Stimulated activated CD8-positive, alpha-beta memory T cell treated with anti-CD3 and anti-CD28 coated beads, Interleukin-7, amount 100 ng/mL, for 4 hours (primary cell): ENCODE results near the gene CHD1L.
"Not testable (repeated sequence)": the region's sequence is repeated elsewhere in the genome, so short reads cannot be mapped to it uniquely, and the experiment has no call there.

Source experiments
- DNase-seq, 2 donors: peaks; one replicate each; pipeline ENCODE4 v3.0.0-alpha.2; 2020; ENCODE audit warnings: low read depth in 2 of 2

The CHD1L gene

GRCh38 chr1:147267711-147268110 is 25.2 kb downstream of the CHD1L start:
- no peak for DNase-seq

- no peak for DNase-seq
Measured at GRCh38 chr1:147270721-147271120, 28.2 kb downstream of the CHD1L start.

- DNase-seq = no peak
Measured at GRCh38 chr1:147272042-147272441, 29.6 kb downstream of the CHD1L start.

GRCh38 chr1:147273409-147274336 is 31.2 kb downstream of the CHD1L start:
- no peak for DNase-seq

- DNase-seq = no peak
Measured at GRCh38 chr1:147281950-147282349, 39.5 kb downstream of the CHD1L start.

- no peak for DNase-seq
Measured at GRCh38 chr1:147283011-147283410, 40.5 kb downstream of the CHD1L start.

- DNase-seq = no peak
Measured at GRCh38 chr1:147287133-147287865, 44.8 kb downstream of the CHD1L start.

- no peak for DNase-seq
Measured at GRCh38 chr1:147292012-147292411, 49.5 kb downstream of the CHD1L start.

GRCh38 chr1:147292631-147293251 is 50.3 kb downstream of the CHD1L start:
- no peak for DNase-seq

- no peak for DNase-seq
Measured at GRCh38 chr1:147297438-147297837, 55.0 kb downstream of the CHD1L start.

- not testable (repeated sequence) for DNase-seq
Measured at GRCh38 chr1:147305803-147306202, 63.3 kb downstream of the CHD1L start.

- no peak for DNase-seq
Measured at GRCh38 chr1:147316968-147317367, 74.5 kb downstream of the CHD1L start.

- not testable (repeated sequence) for DNase-seq
Measured at GRCh38 chr1:147326933-147327687, 84.6 kb downstream of the CHD1L start.

- no peak for DNase-seq
Measured at GRCh38 chr1:147334292-147334691, 91.8 kb downstream of the CHD1L start.

- no peak for DNase-seq
Measured at GRCh38 chr1:147336291-147336690, 93.8 kb downstream of the CHD1L start.

- no peak for DNase-seq
Measured at GRCh38 chr1:147337040-147337630, 94.7 kb downstream of the CHD1L start.

- DNase-seq = no peak
Measured at GRCh38 chr1:147338571-147338970, 96.1 kb downstream of the CHD1L start.

GRCh38 chr1:147341246-147341645 is 98.8 kb downstream of the CHD1L start:
- no peak for DNase-seq
